HG03378 (cell line): ENCODE data around the gene SMIM14.
A peak's percentile ranks its signal among the peaks of the same experiment; 100 is the strongest.
"Not testable (repeated sequence)": the region's sequence is repeated elsewhere in the genome, so short reads cannot be mapped to it uniquely, and the experiment has no call there.

ENCODE experiments used
- ATAC-seq: cut with Tn5 transposase; IDR thresholded peaks from one replicate; pipeline ENCODE4 v1.9.1; 2021; ENCODE audit warnings: mild to moderate bottlenecking, moderate library complexity; ENCODE audit not compliant: unreplicated experiment

Gene SMIM14

DNA sequence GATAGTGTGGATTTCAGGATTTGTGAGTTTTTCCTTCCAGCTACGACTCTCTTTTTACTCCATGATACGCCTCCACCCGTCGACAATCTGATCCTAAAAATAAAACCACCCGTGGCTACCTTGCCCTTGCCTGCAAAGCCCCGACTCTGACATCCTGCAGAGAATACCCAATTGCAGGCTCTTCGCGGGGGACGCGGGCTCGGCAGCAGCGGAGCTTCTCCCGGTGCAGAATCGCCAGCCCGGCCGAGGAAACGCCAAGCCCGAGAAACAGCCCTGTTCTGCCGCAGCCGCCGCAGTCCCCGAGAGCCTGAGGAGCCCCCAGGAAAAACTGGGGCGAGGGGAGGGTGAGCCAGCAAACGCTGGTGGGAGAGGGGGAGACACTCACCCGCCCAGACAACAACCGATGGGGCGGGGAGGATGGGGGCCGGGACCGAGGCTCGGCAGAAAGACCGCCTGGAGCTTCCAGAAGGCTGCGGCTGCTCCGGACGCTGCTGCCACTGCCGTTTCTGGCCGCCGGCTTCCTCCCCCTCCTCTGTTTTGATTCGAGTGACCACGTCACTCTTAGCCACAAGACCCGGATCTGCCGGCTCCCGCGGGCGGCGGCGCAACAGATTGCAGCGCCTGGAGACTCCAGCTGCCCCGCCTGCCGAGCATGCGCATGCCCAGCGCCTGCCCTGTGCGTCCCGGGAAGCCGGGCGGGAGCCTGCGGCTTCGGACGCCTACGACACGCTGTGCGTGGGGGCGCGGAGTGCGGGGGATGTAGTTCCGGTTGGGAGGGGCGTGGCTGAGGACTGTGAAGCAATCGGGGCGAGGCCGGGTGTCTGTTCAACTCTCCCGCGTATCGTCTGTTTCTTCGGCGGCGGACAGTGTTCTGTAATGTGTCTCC, at the start of gene SMIM14:
TSS of gene SMIM14 (minus strand) at position 512 of the 886 bp plus-strand sequence. CDS start 33,720 bp downstream, outside the sequence.
- ATAC-seq = peak; percentile 63

DNA sequence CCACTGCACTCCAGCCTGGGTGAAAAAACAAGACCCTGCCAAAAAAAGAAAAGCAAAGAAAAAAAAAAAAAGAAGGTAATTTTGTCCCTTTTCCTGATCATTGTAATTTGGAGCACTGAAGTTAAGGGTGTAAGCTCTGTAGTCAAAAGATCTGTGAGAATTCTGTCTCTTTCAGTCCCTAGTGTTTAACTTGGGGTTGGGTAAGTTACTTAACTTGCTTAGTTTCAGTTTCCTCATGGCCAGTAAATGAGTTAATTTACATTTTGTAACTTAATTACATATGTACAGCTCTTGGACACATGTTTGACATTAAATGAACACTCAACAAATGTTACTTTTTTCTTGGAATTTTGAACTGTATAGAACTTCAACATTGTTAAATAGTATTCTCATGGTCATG, 48.3 kb upstream of the SMIM14 start:
- no peak for ATAC-seq

GRCh38 chr4:39685990-39686389, 47.3 kb upstream of the SMIM14 start:
- ATAC-seq = no peak

- peak; percentile 85 for ATAC-seq
Observed at GRCh38 chr4:39682138-39682537, 43.5 kb upstream of the SMIM14 start.

- ATAC-seq = not testable (repeated sequence)
Observed at GRCh38 chr4:39681003-39681402, 42.3 kb upstream of the SMIM14 start.

DNA sequence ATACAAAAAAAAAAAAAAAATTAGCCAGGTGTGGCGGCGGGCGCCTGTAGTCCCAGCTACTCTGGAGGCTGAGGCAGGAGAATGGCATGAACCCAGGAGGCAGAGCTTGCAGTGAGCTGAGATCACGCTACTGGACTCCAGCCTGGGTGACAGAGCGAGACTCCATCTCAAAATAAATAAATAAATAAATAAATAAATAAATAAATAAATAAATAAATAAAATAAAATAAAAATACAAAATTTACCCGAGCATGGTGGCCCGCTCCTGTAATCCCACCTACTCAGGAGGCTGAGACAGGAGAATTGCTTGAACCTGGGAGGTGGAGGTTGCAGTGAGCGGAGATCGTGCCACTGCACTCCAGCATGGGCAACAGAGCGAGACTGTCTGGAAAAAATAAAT, 37.0 kb upstream of the SMIM14 start:
- ATAC-seq = not testable (repeated sequence)

- ATAC-seq = not testable (repeated sequence)
Observed at GRCh38 chr4:39670296-39670695, 31.6 kb upstream of the SMIM14 start.

DNA sequence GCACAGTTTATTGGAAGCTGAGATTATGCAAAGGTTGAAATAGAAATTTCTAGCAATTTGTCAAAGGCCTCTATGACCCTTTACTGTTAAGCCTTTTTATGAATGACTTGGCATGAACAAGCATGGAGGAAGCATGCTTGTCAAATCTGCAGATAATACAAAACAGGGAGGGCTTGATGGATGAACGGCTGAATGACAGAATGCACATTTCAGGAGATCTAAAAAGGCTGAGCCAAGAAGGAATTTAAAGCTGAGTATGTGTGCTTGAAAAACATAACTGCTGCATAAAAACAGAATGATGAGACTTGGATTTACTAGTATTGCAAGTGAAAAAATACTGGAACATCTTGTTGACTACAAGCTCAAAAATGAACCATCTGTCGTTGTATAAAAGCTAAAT, 30.2 kb upstream of the SMIM14 start:
- ATAC-seq = no peak

GRCh38 chr4:39667706-39668105, 29.0 kb upstream of the SMIM14 start:
- no peak for ATAC-seq

- ATAC-seq = no peak
Observed at GRCh38 chr4:39664828-39665731, 26.4 kb upstream of the SMIM14 start.

DNA sequence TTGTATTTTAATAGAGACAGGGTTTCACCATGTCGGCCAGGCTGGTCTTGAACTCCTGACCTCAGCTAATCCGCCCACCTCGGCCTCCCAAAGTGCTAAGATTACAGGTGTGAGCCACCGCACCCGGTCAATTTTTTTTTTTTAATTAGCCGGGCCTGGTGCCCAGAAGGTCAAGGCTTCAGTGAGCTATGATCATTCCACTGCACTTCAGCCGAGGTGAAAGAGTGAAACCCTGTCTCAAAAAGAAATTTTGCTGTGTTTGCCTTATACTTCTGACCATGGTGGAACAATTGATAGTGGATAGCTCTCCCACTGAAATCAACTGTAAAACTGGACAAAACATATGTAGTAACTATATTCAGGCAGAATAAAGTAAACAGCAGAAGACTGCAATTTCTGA, 24.0 kb upstream of the SMIM14 start:
- no peak for ATAC-seq

DNA sequence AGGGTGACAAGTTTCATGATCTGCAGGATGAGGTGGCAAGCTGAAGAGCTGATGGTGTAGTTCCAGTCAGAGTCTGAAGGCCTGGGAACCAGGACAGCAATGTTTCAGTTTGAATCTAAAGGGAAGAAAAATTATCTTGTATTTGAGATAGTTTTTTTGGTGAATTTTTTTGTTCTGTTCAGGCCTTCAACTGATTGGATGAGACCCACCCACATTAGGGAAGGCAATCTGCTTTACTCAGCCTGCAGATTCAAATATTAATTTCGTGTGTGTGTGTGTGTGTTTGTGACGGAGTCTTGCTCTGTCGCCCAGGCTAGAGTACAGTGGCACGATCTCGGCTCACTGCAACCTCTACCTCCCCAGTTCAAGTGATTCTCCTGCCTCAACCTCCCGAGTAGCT, 22.1 kb upstream of the SMIM14 start:
- no peak for ATAC-seq

DNA sequence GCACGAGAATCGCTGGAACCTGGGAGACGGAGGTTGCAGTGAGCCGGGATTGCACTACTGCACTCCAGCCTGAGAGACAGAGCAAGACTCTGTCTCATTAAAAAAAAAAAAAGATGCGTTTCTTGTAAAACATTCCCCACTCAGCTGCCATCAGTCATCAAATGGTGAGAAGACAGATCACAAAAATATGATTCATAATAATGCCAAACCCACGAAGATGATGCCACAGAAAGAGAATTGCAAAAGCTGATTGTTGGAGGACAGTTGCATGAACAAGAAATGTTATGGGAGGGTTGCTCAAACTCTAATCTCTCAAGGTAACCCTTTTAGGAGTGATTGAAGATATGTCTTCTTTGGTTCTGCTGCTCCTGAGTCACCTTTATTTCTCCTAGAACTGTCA, 21.4 kb upstream of the SMIM14 start:
- ATAC-seq = no peak

- no peak for ATAC-seq
Observed at GRCh38 chr4:39658756-39659155, 20.1 kb upstream of the SMIM14 start.

DNA sequence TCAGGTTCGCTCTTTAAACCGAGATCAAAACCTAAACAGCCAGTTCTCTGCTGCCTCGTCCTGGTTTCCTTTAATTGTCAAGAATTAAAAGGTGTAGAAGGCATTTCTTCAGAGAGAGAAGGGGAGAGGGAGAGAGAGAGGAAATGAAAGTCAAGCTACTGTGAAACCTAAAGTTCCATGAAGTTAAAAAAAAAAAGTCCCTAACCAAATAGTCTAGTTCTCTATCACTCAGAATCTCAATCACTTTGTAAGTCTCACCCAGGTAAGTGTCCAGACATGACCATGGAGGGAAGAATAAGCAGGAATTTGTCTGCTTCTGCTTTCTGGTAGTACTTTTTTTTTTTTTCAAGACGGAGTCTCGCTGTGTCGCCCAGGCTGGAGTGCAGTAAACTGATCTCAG, 18.8 kb upstream of the SMIM14 start:
- peak; percentile 83 for ATAC-seq

- not testable (repeated sequence) for ATAC-seq
Observed at GRCh38 chr4:39656638-39657037, 18.0 kb upstream of the SMIM14 start.

- no peak for ATAC-seq
Observed at GRCh38 chr4:39655876-39656275, 17.2 kb upstream of the SMIM14 start.

GRCh38 chr4:39655211-39655610, 16.5 kb upstream of the SMIM14 start:
- ATAC-seq = no peak

- ATAC-seq = not testable (repeated sequence)
Observed at GRCh38 chr4:39651586-39651985, 12.9 kb upstream of the SMIM14 start.

- no peak for ATAC-seq
Observed at GRCh38 chr4:39649639-39650265, 11.1 kb upstream of the SMIM14 start.
